ENCODE data around the gene TAB2. TPM values are rescaled to one million over a fixed set of nuclear protein-coding genes. Genes with fewer than 3 reads are reported as not detected.

TAB2 gene
- total RNA-seq, 1 donor from 2014 or later = 45.1 TPM

DNA sequence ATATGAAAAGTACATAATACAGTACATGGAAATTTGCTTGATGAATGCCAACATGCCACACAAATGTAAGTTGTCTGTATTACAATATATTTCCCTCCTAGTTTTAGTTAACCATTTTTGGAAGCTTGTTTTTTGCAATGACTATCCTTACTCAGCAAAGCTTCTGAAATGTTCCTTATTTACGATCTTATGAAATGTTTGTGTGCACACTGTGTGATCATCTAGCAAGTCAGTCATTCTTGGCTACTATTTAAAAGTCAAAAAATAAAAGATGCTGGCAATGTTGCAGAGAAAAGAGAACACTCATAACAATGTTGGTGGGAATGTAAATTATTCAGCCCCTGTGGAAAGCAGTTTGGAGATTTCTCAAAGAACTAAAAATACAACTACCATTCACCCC lies 116.4 kb downstream of the TAB2 start:
- Mint-ChIP-seq H3K36me3 (ENCODE audit: low read depth) (no peaks in the 10 kb centered on the region), H3K27me3 (ENCODE audit: low read depth) (no peaks in the 10 kb centered on the region), H3K9me3 (no peaks in the 10 kb centered on the region), H3K4me1 (peaks cover 4% of the 10 kb centered on the region), H3K4me3 (no peak overlapping the region), H3K27ac (ENCODE audit: unreplicated experiment) (no peak overlapping the region)
- no peak for DNase-seq (ENCODE audit: low read depth, low spot score)
- TF ChIP-seq, protein P1, sequence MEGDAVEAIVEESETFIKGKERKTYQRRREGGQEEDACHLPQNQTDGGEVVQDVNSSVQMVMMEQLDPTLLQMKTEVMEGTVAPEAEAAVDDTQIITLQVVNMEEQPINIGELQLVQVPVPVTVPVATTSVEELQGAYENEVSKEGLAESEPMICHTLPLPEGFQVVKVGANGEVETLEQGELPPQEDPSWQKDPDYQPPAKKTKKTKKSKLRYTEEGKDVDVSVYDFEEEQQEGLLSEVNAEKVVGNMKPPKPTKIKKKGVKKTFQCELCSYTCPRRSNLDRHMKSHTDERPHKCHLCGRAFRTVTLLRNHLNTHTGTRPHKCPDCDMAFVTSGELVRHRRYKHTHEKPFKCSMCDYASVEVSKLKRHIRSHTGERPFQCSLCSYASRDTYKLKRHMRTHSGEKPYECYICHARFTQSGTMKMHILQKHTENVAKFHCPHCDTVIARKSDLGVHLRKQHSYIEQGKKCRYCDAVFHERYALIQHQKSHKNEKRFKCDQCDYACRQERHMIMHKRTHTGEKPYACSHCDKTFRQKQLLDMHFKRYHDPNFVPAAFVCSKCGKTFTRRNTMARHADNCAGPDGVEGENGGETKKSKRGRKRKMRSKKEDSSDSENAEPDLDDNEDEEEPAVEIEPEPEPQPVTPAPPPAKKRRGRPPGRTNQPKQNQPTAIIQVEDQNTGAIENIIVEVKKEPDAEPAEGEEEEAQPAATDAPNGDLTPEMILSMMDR (conservative IDR thresholded peaks at IDR 0.05) = no peak

DNA sequence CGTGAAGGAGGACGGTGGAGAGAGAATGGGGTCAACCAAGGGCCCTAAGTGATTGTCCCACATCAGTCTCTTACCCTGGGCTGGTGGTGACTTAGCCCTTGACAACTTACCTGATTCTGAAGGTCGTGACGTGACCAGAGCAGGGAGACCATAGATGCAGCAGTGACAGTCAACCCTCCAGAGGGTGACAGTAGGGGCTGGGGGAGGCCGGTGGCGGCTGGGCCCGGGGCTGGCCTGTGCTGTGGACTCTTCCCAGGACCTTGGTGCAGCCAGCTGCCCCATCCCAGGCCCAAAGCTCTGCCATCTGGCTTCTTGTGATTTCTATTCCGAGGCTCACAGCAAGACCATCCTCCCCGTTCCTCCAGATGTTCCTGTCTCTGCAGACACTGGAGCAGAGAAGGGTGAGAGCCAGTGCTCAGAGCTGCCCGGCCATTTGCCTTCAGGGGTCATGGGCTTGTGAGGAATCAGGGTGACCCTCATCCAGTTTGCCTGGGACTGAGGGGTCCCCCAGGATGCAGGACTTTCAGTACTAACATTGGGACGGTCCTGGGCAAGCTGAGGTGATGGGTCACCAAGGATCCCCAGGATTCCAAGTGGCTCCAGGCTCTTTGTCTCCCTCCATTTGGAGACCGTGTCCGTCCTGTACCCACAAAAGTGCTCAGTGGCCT lies 118.5 kb downstream of the TAB2 start:
- no peak overlapping the region for H3K27ac Mint-ChIP-seq (ENCODE audit: unreplicated experiment)
- no peaks in the 10 kb centered on the region for H3K36me3 Mint-ChIP-seq (ENCODE audit: low read depth)
- H3K4me1 Mint-ChIP-seq = peaks cover 4% of the 10 kb centered on the region
- no peak overlapping the region for H3K4me3 Mint-ChIP-seq
- H3K27me3 Mint-ChIP-seq (ENCODE audit: low read depth) = no peaks in the 10 kb centered on the region
- DNase-seq (ENCODE audit: low read depth, low spot score) = no peak
- no peaks in the 10 kb centered on the region for H3K9me3 Mint-ChIP-seq
- TF ChIP-seq, protein P1 (conservative IDR thresholded peaks at IDR 0.05) = no peak

DNA sequence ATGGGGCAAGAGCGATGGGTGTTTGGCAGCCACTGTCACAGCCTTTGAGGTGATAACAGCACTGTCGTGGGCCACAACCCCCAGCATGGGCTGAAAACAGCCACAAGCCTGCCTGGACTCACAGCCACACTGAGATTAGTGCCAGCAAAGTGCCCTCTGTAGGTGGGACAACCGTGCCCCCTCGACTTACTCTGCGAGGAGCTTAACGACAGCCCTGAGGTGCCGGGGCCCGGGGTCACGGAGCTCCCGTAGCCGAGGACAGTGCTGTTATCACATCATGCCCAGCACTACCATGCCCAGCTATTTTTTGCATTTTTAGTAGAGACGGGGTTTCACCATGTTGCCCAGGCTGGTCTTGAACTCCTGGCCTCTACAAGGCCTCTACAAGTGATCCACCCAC lies 119.1 kb downstream of the TAB2 start:
- H3K4me3 Mint-ChIP-seq = no peak overlapping the region
- H3K27me3 Mint-ChIP-seq (ENCODE audit: low read depth) = no peaks in the 10 kb centered on the region
- DNase-seq (ENCODE audit: low read depth, low spot score) = no peak
- H3K9me3 Mint-ChIP-seq = no peaks in the 10 kb centered on the region
- H3K4me1 Mint-ChIP-seq = peaks cover 10% of the 10 kb centered on the region
- TF ChIP-seq, protein P1 (conservative IDR thresholded peaks at IDR 0.05) = no peak
- H3K27ac Mint-ChIP-seq (ENCODE audit: unreplicated experiment) = no peak overlapping the region
- no peaks in the 10 kb centered on the region for H3K36me3 Mint-ChIP-seq (ENCODE audit: low read depth)

DNA sequence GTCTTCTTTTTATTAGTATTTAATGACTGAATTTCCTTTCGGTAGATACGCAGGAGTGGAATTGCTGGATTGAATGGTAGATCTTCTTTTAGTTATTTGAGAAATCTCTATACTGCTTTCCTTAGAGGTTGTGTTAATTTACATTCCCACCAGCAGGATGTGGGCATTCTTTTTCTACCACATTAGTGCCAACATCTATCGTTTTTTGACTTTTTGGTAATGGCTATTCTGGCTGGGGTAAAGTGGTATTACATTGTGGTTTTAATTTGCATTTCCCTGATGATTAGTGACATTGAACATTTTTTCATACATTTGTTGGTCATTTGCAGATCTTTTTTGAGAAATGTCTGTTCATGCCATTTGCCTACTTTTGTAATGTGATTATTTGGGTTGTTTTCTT lies 119.7 kb downstream of the TAB2 start:
- TF ChIP-seq, protein P1 (conservative IDR thresholded peaks at IDR 0.05) = peak; percentile 17
- H3K4me3 Mint-ChIP-seq = no peak overlapping the region
- H3K27me3 Mint-ChIP-seq (ENCODE audit: low read depth) = no peaks in the 10 kb centered on the region
- H3K36me3 Mint-ChIP-seq (ENCODE audit: low read depth) = no peaks in the 10 kb centered on the region
- no peaks in the 10 kb centered on the region for H3K9me3 Mint-ChIP-seq
- H3K4me1 Mint-ChIP-seq = peaks cover 6% of the 10 kb centered on the region
- no peak overlapping the region for H3K27ac Mint-ChIP-seq (ENCODE audit: unreplicated experiment)
- DNase-seq (ENCODE audit: low read depth, low spot score) = no peak

DNA sequence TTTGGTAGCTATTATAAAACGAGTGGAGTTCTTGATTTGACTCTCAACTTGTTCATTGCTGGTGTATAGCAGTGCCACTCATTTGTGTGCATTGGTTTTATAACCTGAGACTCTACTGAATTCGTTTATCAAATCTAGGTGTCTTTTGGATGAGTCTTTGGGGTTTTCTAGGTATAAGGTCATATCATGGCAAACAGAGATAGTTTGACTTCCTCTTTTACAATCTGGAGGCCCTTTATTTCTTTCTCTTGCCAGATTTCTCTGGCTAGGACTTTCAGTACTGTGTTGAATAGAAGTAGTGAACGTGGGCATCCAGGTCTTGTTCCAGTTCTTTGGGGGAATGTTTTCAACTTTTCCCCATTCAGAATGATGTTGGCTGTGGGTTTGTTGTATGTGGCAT lies 121.3 kb downstream of the TAB2 start:
- Mint-ChIP-seq H3K36me3 (ENCODE audit: low read depth) (no peaks in the 10 kb centered on the region), H3K27me3 (ENCODE audit: low read depth) (no peaks in the 10 kb centered on the region), H3K4me3 (no peak overlapping the region), H3K4me1 (peaks cover 6% of the 10 kb centered on the region), H3K27ac (ENCODE audit: unreplicated experiment) (no peak overlapping the region), H3K9me3 (no peaks in the 10 kb centered on the region)
- DNase-seq (ENCODE audit: low read depth, low spot score) = no peak
- TF ChIP-seq, protein P1 (conservative IDR thresholded peaks at IDR 0.05) = no peak

Measured in neural crest cell (in vitro differentiated cells).